Measurements from ENCODE around the gene CCDC110. TPM values are rescaled to one million over a fixed set of nuclear protein-coding genes. Genes with fewer than 3 reads are reported as not detected.

The CCDC110 gene
- total and polyA plus RNA-seq, 7 donors = 0.69 to 9.3 (median 1.6) TPM

GRCh38 chr4:185437809-185438208 is 33.7 kb downstream of the CCDC110 start:
- no peaks in the 10 kb centered on the region for H3K27me3 ChIP-seq
- TF ChIP-seq POLR2A (IDR thresholded peaks at IDR 0.05) (no peak), CTCF (IDR thresholded peaks at IDR 0.05) (no peak), POLR2AphosphoS5 (IDR thresholded peaks at IDR 0.05) (no peak), EP300 (IDR thresholded peaks at IDR 0.05) (no peak)
- H3K9me3 ChIP-seq = no peaks in the 10 kb centered on the region
- no peaks in the 10 kb centered on the region for H3K4me1 ChIP-seq
- no peak for DNase-seq
- no peak overlapping the region for H3K27ac ChIP-seq
- no peak overlapping the region for H3K4me3 ChIP-seq
- intact Hi-C loops (cut with DNase I) = no loop called here
- no peaks in the 10 kb centered on the region for H3K36me3 ChIP-seq

- Histone ChIP-seq H3K9me3 (no peaks in the 10 kb centered on the region), H3K36me3 (no peaks in the 10 kb centered on the region), H3K4me3 (no peak overlapping the region), H3K27me3 (no peaks in the 10 kb centered on the region), H3K4me1 (no peaks in the 10 kb centered on the region), H3K27ac (no peak overlapping the region)
- intact Hi-C loops (cut with DNase I) = no loop called here
- TF ChIP-seq EP300 (IDR thresholded peaks at IDR 0.05) = no peak
- no peak for TF ChIP-seq POLR2A (IDR thresholded peaks at IDR 0.05)
- no peak for TF ChIP-seq CTCF (IDR thresholded peaks at IDR 0.05)
- no peak for TF ChIP-seq POLR2AphosphoS5 (IDR thresholded peaks at IDR 0.05)
- DNase-seq = no peak
Measured at GRCh38 chr4:185435466-185435865, 36.1 kb downstream of the CCDC110 start.

GRCh38 chr4:185429660-185430059 is 41.9 kb downstream of the CCDC110 start:
- Histone ChIP-seq H3K4me1 (peaks cover 0 to 6% (median 4%) of the 10 kb centered on the region in 4 donors), H3K36me3 (no peaks in the 10 kb centered on the region), H3K27ac (no peak overlapping the region), H3K9me3 (no peaks in the 10 kb centered on the region), H3K4me3 (no peak overlapping the region), H3K27me3 (no peaks in the 10 kb centered on the region)
- DNase-seq = no peak
- intact Hi-C loops (cut with DNase I) = loop anchor here (5.0 kb wide), 3 partner anchors 43 to 608 kb away; partner anchors contain the start of gene CCDC110
- TF ChIP-seq POLR2AphosphoS5 (IDR thresholded peaks at IDR 0.05) (no peak), CTCF (IDR thresholded peaks at IDR 0.05) (no peak), EP300 (IDR thresholded peaks at IDR 0.05) (no peak), POLR2A (IDR thresholded peaks at IDR 0.05) (no peak)
- WGBS, 2 donors = 54 to 55% methylated on average over 5 of the region's 5 CpGs

- Histone ChIP-seq H3K27ac (no peak overlapping the region), H3K9me3 (no peaks in the 10 kb centered on the region), H3K36me3 (peaks cover 0 to under 1% (median 0%) of the 10 kb centered on the region in 4 donors), H3K27me3 (no peaks in the 10 kb centered on the region), H3K4me3 (no peak overlapping the region), H3K4me1 (peaks cover 0 to 30% (median 15%) of the 10 kb centered on the region in 4 donors)
- TF ChIP-seq CTCF (IDR thresholded peaks at IDR 0.05) (no peak), EP300 (IDR thresholded peaks at IDR 0.05) (no peak), POLR2AphosphoS5 (IDR thresholded peaks at IDR 0.05) (no peak), POLR2A (IDR thresholded peaks at IDR 0.05) (no peak)
- DNase-seq = peak; percentile 59
- intact Hi-C loops (cut with DNase I) = loop anchor here (5.0 kb wide), 3 partner anchors 45 to 610 kb away; partner anchors contain the start of gene CCDC110
- 88 to 91% methylated on average over 22 of the region's 22 CpGs for WGBS, 2 donors
Measured at GRCh38 chr4:185426960-185427688, 44.4 kb downstream of the CCDC110 start.
